GM18868 (cell line): ENCODE data around the gene SREBF2.

Experiments used
- ATAC-seq: cut with Tn5 transposase; IDR thresholded peaks from one replicate; pipeline ENCODE4 v1.9.1; 2021; ENCODE audit warnings: mild to moderate bottlenecking, moderate library complexity; ENCODE audit not compliant: unreplicated experiment

Gene SREBF2

GRCh38 chr22:41917903-41918791, 85.2 kb downstream of the SREBF2 start:
- ATAC-seq = no peak

GRCh38 chr22:41919357-41920224, 86.7 kb downstream of the SREBF2 start:
- no peak for ATAC-seq

- ATAC-seq = no peak
Observed at GRCh38 chr22:41920271-41920976, 87.5 kb downstream of the SREBF2 start.

GRCh38 chr22:41922328-41922727, 89.4 kb downstream of the SREBF2 start:
- ATAC-seq = no peak

- ATAC-seq = no peak
Observed at GRCh38 chr22:41922940-41923594, 90.2 kb downstream of the SREBF2 start.

GRCh38 chr22:41923595-41924276, 90.8 kb downstream of the SREBF2 start:
- ATAC-seq = no peak

- peak; percentile 33 for ATAC-seq
Observed at GRCh38 chr22:41925783-41926460, 93.0 kb downstream of the SREBF2 start.

GRCh38 chr22:41927813-41928212, 94.9 kb downstream of the SREBF2 start:
- no peak for ATAC-seq

- no peak for ATAC-seq
Observed at GRCh38 chr22:41928593-41929417, 95.9 kb downstream of the SREBF2 start.

GRCh38 chr22:41929418-41929810, 96.5 kb downstream of the SREBF2 start:
- no peak for ATAC-seq

GRCh38 chr22:41931701-41932269, 98.9 kb downstream of the SREBF2 start:
- ATAC-seq = no peak

- ATAC-seq = no peak
Observed at GRCh38 chr22:41932353-41932752, 99.4 kb downstream of the SREBF2 start.

GRCh38 chr22:41933411-41934177, 100.7 kb downstream of the SREBF2 start:
- ATAC-seq = no peak

- ATAC-seq = no peak
Observed at GRCh38 chr22:41934284-41935014, 101.5 kb downstream of the SREBF2 start.

- ATAC-seq = no peak
Observed at GRCh38 chr22:41935015-41935351, 102.1 kb downstream of the SREBF2 start.

GRCh38 chr22:41935509-41935908, 102.6 kb downstream of the SREBF2 start:
- ATAC-seq = no peak

GRCh38 chr22:41936894-41937169, 103.9 kb downstream of the SREBF2 start:
- ATAC-seq = no peak
